ENCODE measurements around the gene RUNDC3A.

The RUNDC3A gene

GRCh38 chr17:44284024-44284400 is 24.4 kb upstream of the RUNDC3A start:
- no peak for DNase-seq

DNA sequence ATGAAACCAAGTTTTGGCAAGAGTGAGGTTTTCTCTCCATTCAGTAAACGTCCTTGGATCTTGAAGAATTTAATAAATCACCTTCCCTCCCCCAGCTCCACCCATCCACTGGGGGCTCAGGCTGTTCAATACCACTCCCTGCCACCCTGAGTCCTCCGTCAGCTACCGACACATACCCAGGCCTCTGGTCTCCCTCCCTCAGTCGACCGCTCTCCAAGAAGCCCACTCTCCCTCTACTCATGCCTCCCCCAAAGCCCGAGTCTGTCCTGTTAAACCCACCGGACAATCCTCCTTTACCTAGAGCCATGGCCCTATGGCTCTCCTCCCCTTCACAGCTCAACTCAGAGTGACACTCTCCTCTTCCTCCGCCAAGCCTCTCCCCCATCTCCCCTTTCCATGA is 20.8 kb upstream of the RUNDC3A start:
- no peak for DNase-seq

DNA sequence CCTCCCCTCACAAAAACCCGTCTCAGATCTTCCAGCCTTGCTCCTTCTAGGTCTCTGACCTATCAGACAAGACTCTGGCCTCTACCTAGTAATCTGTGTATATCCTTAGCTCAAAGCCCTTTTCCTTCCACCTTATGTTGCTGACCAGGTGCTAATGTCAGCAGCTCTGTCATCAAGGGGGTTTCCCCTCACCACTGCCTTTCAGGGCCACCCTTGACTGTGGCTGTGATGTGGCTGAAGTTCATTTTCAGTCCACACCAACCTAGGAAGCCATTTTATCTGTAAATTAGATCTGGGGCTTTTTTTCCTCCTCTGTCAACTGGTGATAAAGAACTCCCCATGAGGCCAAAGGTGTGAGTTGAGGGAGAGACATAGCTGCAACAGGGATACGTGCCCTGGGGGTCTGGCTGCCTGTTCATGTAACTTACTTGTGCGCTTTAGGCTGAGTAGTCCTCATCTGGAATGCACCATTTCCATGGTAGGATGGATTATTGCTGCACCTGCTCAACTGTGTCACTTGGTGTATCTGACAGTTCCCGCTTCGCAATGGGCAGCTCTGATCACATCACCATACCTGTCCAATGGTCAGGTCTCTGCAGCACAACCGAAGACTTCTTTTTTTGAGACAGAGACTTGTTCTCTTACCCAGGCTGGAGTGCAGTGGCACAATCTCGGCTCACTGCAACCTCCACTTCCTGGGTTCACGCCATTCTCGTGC is 14.7 kb upstream of the RUNDC3A start:
- no peak for DNase-seq

DNA sequence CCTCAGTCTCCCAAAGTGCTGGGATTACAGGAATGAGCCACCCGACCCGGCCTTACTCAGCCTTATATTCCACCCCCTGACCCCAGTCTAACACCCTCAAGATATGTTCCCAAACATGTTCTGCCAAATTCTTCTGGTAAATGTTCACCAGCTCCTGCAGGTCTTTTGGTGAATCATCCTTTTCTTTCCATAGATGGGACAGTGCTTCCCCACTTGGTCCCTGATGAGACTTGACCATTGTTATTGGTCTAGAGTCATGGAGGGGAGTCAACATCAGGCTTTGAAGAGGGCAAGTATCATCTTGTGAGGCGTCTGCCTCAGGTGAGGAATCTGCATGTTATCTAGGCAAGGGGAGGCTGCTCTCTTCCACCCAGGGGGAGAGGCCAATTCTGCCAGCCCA is 10.4 kb upstream of the RUNDC3A start:
- no peak for DNase-seq

GRCh38 chr17:44304651-44305050 is 3.8 kb upstream of the RUNDC3A start:
- no peak for DNase-seq

GRCh38 chr17:44307387-44308186 is 814 bp upstream of the RUNDC3A start:
- DNase-seq, result no peak

- no peak for DNase-seq
Observed at GRCh38 chr17:44308865-44309264, 464 bp downstream of the RUNDC3A start.

DNA sequence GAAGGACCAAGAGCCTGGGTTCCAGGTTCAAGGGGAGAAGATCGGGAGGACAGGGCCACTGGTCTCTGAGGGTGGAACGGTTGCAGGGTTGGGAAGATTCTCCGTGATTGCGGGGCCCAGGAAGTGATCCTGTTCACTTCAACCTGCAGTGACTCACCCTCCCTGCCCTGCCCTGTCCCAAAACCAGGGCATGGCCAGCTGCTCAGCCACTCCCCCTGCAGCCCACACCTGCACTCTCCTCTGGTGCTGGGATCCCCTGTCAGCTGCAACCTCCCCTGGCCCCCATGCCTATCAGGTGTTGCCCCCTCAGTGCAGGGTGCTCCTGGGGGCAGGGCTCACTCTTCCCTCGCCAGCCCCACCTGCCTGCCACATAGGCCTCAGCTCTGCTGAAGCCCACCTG is 1.1 kb downstream of the RUNDC3A start:
- DNase-seq, result no peak

DNA sequence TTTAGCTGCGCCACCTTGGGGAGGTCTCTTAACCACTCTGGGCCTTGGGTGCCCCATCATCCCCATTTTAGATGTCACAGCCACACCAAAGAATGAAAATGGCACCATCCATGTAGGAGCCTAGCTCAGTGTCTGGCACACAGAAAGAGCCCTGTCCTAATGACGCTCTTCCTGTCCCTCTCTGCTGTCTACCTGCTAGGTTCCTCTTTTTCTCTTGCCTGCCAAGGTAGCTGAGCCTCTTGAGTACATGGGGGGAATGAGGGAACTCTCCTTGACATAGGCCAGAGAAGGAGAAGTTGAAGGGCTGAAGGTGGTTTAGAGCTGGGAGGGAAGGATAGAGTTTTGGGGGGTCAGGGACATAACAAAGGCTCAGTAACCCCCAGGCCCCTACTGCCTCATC is 1.8 kb downstream of the RUNDC3A start:
- no peak for DNase-seq

GRCh38 chr17:44310609-44311376 is 2.4 kb downstream of the RUNDC3A start:
- DNase-seq, result no peak

DNA sequence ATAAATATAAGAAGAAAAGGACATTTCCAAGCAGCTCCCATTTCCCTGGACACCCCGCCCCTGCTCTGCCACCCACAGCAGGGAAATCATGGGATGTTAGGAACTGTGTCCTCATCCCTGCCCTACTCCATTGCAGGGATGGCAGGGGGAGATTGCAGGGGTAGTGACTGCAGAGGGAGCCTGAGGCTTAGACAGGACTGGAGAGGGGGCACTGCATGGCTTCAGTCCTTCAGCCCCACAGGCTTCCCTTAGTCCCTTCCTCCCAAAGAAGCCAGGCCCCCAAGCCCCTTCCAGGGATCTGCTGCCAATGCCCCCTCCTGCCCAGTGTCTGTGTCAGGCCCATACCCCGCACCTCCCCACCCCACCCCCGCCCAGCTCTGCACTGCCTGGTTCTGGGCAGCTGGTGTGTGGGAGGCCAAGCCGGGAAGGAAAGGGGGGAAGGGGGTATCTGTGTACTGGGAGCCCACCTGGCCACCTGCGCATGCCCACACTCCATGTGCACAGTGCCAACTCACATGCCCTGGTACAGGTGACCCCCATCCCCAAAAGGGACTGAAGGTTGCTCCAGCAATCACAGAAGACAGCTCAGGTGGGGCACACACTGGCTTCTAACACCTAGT is 3.3 kb downstream of the RUNDC3A start:
- DNase-seq, result no peak

- no peak for DNase-seq
Observed at GRCh38 chr17:44312396-44313104, 4.1 kb downstream of the RUNDC3A start.

DNA sequence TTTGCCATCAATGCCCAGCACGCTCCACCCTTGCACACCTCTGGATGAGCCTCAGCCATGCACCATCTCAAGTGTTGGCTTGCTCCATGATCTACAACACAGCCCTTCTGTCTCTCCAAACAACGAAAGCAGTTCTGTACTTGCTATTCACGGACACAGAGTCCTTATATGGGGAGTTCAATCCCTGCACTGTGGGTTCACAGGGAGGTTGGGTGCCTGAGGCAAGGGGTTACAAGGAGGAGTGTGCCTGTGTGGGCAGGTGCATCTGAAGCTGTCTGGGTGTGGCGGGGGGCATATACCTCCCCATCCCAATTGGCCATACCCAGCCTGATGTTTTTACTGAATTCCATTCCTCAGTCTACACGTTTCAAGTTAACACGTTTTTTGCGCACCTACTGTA is 5.6 kb downstream of the RUNDC3A start:
- no peak for DNase-seq

GRCh38 chr17:44314524-44314868 is 6.1 kb downstream of the RUNDC3A start:
- no peak for DNase-seq

DNA sequence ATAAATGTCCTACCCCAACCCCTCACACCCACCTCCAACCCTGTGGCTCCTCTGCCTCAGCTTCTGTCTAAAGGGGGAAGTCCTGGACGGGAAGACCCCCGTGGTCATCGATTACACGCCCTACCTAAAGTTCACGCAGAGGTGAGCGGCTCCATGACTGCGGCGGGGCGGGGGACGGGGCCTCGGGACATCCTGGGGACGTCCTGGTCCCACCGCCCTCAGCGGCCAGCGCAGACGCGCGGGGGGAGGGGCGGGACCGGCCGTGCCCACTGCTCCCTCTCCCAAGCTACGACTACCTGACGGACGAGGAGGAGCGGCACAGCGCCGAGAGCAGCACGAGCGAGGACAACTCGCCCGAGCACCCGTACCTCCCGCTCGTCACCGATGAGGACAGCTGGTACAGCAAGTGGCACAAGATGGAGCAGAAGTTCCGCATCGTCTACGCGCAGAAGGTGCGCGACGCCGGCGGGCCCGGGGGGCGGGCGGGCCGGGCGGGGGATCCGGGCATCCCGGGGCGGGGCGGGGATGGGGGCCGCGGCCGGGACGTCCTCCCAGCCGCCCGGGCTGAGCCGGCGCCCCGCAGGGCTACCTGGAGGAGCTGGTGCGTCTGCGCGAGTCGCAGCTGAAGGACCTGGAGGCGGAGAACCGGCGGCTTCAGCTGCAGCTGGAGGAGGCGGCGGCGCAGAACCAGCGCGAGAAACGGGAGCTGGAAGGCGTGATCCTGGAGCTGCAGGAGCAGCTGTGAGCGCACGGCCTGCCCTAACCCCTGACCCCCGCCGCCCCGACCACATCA is 6.7 kb downstream of the RUNDC3A start:
- peak; percentile 55 for DNase-seq

DNA sequence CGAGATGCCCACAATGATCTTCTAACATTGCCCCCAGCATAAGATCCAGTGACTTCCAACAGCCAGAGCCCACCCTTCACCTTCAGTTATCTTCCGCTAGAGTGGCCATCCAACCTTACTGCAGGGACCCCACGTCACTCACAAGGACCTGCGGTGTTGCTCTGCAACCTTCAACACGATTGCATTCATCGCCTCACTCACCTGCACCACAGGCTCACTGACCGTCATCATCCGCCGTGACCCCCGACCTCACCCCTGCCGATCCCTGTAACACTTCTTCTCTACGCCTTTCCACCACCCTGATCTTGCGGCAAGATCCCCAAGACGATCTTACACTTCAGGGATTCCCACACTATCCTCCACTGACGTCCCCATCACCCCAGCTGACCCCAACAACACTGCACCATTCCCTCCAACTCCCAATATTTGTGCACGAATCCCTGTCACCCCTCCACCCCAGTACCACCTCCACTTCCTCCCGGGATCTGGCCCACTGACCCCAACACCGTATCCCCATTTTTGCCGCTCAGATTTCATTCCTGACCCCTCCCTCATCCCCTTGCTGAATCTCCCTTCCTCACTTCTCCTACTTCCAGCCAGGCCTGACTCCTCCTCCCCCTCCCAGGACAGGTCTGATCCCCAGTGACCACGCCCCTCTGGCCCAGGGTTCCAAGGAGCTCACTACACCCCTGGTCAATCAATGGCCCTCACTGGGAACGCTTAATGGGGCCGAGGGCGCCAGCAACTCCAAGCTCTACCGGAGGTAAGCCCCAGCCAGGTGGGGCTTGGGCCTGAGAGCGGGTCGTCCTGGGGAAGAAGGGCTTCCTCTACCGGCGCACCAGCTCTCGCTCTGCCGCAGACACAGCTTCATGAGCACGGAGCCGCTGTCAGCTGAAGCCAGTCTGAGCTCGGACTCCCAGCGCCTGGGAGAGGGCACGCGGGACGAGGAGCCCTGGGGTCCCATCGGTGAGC is 7.6 kb downstream of the RUNDC3A start:
- no peak for DNase-seq

- no peak for DNase-seq
Observed at GRCh38 chr17:44317545-44317944, 9.1 kb downstream of the RUNDC3A start.

DNA sequence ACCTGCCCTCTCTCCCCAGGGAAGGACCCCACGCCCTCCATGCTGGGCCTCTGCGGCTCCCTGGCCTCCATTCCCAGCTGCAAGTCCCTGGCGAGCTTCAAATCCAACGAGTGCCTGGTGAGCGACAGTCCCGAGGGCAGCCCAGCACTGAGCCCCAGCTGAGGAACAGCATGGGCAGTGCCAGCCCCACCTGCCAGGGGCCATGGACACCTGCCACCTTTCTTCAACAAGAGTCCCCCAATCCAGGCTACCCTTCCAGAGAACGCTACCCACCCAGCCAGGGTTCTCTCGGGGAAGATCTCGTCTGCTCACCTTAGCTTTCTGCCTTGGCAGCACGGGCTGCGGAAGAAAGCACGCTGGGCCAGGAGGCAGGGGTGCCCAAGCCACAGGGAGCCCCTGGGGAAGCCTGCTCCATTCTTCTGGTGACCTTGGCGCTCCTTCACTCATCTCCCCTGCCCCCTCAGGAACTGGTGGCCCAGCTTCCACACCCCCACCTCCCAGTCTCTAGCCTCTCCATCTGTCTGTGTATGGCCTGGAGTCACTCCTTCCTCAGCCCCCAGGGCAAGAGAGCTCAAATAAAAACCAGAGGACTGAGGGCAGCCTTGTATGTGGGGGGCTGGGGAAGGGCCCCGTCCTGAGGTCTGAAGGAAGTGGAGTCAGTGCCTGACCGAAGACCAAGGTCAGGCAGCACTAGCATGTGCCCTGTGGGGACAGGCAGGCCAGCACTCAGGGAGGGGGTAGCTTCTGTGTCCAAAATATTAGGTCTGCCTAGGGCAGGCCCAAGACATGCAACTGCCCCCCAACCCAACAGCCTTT is 9.9 kb downstream of the RUNDC3A start:
- DNase-seq, result no peak

DNA sequence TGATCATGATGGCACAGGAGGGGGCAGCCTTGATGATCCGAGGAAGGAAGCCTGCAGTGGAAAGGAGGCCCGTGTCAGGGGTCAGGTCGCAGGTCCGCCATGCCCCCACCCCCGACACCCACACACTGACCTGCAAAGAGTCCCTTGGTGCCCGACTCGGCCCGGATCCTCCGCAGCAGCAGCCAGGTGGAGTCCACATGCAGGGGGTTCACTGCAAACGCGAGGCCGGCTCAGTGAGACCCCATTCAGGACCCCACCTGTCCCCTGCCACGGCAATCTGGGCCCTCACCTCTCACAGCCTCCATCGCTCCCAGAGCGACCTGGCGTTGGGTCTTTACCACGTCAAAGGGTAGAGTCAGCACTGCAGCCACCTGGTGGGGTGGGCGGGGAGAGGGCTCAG is 11.7 kb downstream of the RUNDC3A start:
- no peak for DNase-seq

All from stimulated activated CD4-positive, alpha-beta T cell treated with anti-CD3 and anti-CD28 coated beads, Interleukin-1b, Interleukin-23, amount 100 ng/mL, for 48 hours (primary cell).